Stimulated activated CD4-positive, alpha-beta T cell treated with anti-CD3 and anti-CD28 coated beads, Interleukin-1b, Interleukin-23, amount 100 ng/mL, for 4 hours (primary cell): ENCODE measurements around the gene SCUBE3.
A peak's percentile ranks its signal among the peaks of the same experiment; 100 is the strongest.

Experiments used
- DNase-seq, 2 donors: peaks; one replicate each; pipeline ENCODE4 v3.0.0-alpha.2; 2020; ENCODE audit warnings: low read depth in 2 of 2

SCUBE3 gene

DNA sequence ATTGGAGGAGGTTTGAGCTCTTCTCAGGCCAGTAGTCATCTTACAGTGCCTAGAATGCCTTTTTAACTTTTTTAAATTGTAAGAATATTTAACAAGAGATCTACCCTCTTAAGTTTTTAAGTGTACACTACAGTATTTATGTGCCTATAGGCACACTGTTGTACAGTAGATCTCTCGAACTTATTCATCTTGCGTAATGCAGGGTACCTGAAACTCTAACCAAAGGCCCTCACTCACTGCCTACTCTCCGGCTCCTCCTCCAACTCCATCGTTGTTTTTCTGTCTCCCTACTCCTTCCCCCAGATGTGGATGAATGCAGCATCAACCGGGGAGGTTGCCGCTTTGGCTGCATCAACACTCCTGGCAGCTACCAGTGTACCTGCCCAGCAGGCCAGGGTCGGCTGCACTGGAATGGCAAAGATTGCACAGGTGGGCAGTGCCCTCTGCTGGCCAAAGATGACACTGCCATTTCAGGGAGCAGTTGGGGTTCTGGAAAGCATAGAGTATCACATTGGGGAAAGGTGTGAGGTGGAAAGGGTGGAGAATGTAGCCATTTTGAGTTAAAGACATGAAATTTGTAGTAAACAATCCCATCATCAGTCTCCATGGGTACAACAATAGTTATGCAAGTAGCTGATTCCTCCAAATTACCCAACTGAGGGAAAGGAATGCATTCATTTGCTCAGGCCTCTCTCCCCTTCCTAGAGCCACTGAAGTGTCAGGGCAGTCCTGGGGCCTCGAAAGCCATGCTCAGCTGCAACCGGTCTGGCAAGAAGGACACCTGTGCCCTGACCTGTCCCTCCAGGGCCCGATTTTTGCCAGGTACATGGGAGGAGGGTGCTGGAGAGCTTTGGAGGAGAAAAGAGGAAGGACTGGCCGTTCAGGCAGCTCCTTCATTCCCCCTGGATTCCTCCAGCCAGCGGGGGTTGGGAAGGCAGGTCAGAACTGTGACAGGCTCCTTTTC, 27.4 kb downstream of the SCUBE3 start:
- DNase-seq, result peak; percentile 71

GRCh38 chr6:35242486-35242885, 28.7 kb downstream of the SCUBE3 start:
- DNase-seq, result no peak

GRCh38 chr6:35242906-35243305, 29.1 kb downstream of the SCUBE3 start:
- DNase-seq, result no peak

DNA sequence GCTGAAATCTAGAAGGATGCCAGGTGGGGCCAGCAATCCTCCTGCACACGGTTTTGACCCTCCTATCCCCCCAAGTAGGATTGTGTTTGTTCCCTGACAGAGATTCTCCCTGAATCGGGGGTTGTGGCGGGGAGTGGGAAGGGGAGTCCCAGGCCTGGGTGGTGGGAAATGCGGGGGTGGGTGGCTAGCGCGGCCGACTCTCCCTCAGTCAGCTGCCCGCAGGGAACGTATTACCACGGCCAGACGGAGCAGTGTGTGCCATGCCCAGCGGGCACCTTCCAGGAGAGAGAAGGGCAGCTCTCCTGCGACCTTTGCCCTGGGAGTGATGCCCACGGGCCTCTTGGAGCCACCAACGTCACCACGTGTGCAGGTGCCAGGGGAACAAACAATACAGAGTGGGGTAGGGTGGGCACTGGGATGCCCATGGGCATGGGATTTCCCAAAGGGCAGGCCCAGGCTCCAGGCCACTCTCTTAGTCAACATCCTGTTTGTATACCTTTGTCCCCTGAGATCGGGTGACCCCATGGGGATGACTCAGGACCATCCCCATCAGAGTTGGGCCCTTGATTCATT, 29.7 kb downstream of the SCUBE3 start:
- no peak for DNase-seq

GRCh38 chr6:35244551-35244950, 30.8 kb downstream of the SCUBE3 start:
- DNase-seq, result no peak

- no peak for DNase-seq
Measured at GRCh38 chr6:35247642-35248231, 34.0 kb downstream of the SCUBE3 start.

- no peak for DNase-seq
Measured at GRCh38 chr6:35248300-35248699, 34.5 kb downstream of the SCUBE3 start.

DNA sequence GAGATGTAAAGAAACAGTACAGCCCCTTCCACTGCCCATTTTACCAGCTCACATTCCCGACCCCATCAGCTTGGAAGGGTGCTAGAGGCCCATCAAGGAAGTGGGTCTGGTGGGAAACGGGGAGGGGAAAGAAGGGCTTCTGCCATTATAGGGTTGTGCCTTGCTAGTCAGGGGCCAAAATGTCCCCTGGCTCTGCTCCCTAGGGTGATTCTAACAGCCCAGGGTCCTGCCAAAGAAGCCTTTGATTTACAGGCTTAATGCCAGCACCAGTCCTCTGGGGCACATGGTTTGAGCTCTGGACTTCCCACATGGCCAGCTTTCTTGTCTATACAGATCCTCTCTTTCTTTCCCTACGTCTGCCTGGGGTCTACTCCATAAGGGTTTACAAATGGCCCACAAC, 35.2 kb downstream of the SCUBE3 start:
- no peak for DNase-seq

- no peak for DNase-seq
Measured at GRCh38 chr6:35251949-35252348, 38.2 kb downstream of the SCUBE3 start.

DNA sequence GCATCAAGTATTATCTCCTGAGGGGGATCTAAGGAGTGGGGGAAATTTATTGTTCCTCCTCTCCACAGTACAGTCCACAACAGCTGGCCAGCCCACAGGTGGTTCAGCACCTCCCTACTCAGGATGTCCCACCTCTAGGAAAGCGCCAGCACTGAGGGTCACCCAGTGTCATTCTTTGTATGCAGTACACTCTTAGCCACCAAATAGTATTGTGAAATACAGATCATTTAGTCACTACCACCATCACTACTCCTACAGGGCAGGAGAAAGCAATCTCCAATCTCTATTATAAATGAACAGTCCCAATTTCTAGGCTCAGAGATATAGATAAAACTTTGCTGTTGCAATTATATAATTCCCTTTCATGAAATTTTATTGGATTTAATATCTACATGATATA, 39.5 kb downstream of the SCUBE3 start:
- no peak for DNase-seq

- no peak for DNase-seq
Measured at GRCh38 chr6:35258336-35258735, 44.6 kb downstream of the SCUBE3 start.

DNA sequence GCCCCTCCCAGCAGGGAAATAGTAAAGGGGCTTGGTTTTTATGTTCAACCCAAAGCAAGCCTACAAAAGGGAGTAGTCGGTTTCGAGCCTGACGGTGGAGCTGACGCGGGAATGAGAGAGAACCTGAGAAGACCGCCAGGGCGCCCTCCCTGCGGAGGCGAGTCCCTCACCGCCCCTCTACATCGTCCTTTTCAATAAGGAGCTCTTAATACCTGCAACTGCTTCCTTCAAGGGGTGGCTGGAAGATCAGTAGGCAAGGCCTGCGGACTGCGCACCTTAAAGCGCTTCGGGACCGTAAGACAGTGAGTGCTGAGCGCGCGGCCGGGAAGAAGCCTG, 45.1 kb downstream of the SCUBE3 start:
- no peak for DNase-seq

GRCh38 chr6:35259194-35259947, 45.6 kb downstream of the SCUBE3 start, which contains the start of gene ZNF76:
Gene ZNF76, plus strand, starts transcription at chr6:35259735. Its CDS starts 21,417 bp downstream, at chr6:35281152.
- DNase-seq, result peak; percentile 77 to 93

GRCh38 chr6:35259948-35260590, 46.3 kb downstream of the SCUBE3 start:
- peak; percentile 60 to 65 for DNase-seq

- DNase-seq, result no peak
Measured at GRCh38 chr6:35260591-35261570, 47.1 kb downstream of the SCUBE3 start.

DNA sequence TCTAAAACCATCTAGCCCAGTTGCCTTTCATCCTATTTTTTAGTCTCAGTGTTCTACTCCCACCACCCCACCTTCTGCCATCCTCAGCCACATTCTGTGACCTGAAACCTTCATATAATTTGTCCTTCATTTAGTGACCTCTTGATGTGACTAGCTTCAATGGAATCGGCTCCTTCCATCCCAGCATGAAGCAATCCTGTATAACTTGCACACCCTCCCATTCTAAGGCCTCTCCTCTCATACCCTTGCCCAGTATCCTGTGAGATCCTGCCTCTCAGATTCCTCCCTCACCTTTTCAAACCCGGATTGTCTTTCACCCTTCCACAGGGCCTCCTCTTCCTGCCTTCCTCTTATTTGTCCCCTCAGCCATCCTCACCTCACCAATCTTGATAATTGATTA, 48.8 kb downstream of the SCUBE3 start:
- DNase-seq, result no peak

DNA sequence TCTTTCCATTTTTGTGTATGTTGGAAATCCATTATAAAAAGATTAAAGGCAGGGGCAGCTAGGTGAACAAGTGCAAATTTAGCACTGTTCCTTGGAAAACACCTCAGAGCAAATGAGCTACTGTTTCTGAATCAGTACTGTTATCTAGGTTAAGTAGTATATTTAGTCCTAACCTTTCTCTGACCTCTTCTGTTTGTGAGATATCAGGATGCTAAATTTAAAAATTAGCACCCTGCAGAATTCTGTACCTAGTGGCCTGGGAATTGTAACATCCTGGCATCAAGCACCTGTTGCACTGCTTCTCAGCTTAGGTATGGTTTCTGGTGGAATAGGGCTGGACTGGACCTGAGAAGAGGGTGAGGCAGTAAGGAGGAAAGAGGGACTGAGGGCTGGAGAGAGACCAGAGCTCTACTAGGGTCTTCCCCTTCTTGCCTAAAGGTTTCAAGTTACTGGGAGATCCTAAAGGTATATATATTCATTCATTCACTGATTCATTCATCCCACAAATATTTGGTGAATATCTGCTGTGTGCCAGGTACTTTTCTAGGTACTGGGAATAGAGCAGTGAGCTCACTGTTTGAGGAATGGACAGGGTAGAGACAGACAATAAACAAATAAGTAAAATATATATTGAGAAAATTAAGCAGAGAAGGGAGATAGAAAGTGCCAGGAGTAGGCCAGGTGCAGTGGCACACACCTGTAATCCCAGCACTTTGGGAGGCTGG, 51.0 kb downstream of the SCUBE3 start:
- DNase-seq, result no peak

- DNase-seq, result no peak
Measured at GRCh38 chr6:35265523-35265922, 51.8 kb downstream of the SCUBE3 start.

- DNase-seq, result no peak
Measured at GRCh38 chr6:35267446-35267845, 53.7 kb downstream of the SCUBE3 start.

DNA sequence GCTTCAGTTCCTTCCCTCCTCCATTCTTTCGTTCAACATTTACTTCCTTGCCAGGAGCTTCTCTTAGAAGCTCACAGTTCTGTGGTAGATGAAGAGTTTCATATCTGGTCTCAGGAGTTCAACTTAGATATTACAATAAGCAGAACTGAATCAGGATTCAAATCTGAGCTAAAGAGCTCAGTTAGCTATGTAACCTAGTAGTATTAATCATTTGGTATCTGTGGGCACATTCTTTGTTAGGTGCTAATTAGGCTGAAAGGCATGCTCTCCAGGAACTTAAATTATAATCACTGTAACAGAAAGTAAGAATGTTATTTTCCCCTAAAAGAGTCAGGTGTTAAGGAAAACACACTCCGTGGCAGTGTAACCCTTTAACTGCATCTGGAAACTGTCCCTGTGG, 54.1 kb downstream of the SCUBE3 start:
- no peak for DNase-seq
